Activated CD8-positive, alpha-beta memory T cell treated with anti-CD3 and anti-CD28 coated beads for 36 hours (primary cell): ENCODE results near the gene B4GALNT3. TPM values are rescaled to one million over a fixed set of nuclear protein-coding genes. Genes with fewer than 3 reads are reported as not detected.
"Not testable (repeated sequence)": the region's sequence is repeated elsewhere in the genome, so short reads cannot be mapped to it uniquely, and the experiment has no call there.

Source experiments
- CTCF ChIA-PET: fragments of 350-600 bp; sonication (Branson Sonifier 250); formaldehyde crosslinking; loops from one replicate; lab custom pipeline; 2021; ENCODE audit warnings: antibody characterized with exemption; lab: Charles Lee
- POLR2A ChIA-PET: fragments of 350-600 bp; sonication (Branson Sonifier 250); formaldehyde crosslinking; loops from one replicate; lab custom pipeline; 2021; ENCODE audit warnings: antibody characterized with exemption; lab: Charles Lee
- total RNA-seq, 2 experiments: library from RNA; stranded (reverse); gene quantifications; one replicate each; pipeline ENCODE4 v1.2.3, GENCODE V29; 2021

The B4GALNT3 gene
- total RNA-seq, result 1 to 10 TPM; 2.2 to 2.7 TPM

- ChIA-PET CTCF (interaction anchor here (0.6 to 2.7 kb wide), 2 partner anchors 13 to 88 kb away, joined by 3 to 8 read pairs; no protein-coding TSS in a partner anchor), POLR2A (no interaction called here)
These were observed at the start of gene B4GALNT3 for GRCh38 chr12:459430-460258. B4GALNT3 (plus strand) TSS chr12:459939; CDS start chr12:460377, 438 bp downstream.

- ChIA-PET POLR2A (no interaction called here), CTCF (no interaction called here)
These were observed 44.9 kb upstream of the B4GALNT3 start for GRCh38 chr12:414859-415258.

DNA sequence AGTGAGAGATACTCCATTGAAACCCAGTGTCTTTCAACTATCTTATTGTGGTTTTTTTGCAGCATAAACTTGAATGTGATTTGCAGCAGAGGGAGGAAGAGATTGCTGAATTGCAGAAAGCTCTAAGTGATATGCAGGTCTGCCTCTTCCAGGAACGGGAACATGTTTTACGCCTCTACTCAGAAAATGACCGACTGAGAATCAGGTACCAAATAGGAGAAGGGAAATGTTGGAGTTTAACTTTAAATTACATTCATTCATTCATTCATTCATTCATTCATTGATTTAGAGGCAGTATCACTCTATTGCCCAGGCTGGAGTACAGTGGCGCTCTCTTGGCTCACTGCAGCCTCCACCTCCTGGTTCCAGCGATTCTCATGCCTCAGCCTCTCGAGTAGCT lies 41.3 kb upstream of the B4GALNT3 start:
- ChIA-PET POLR2A (no interaction called here), CTCF (no interaction called here)

DNA sequence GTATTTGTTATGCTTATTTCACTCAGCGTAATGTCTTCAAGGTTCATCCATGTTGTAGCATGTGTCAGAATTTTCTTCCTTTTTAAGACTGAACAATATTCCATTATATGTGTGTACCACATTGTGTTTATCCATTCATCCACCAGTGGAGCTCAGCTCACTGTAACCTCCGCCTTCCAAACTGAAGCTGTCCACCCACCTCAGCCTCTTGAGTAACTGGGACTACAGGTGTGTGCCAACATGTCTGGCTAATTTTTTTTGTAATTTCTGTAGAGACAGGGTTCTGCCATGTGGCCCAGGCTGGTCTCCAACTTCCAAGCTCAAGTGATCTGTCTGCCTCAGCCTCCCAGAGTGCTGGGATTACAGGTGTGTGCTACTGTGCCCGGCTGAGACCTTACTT lies 37.2 kb upstream of the B4GALNT3 start:
- ChIA-PET CTCF (interaction anchor here (0.7 kb wide), 1 partner anchor 58 kb away, joined by 4 read pairs; no protein-coding TSS in a partner anchor), POLR2A (no interaction called here)

DNA sequence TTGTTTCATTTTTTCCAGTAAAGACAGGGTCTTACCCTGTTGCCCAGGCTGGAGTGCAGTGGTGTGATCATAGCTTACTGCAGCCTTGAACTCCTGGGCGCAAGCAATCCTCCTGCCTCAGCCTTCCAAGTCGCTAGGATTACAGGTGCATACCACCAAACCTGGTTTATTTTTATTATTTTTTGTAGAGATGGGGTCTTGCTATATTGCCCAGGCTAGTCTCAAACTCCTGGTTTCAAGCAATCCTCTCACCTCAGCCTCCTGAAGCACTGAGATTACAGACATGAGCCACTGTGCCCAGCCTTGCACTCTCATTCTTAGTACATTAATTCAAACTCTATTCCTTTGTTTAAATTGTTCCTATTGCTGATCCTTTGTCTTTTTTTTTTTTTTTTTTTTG lies 24.0 kb upstream of the B4GALNT3 start:
- POLR2A ChIA-PET, result not testable (repeated sequence)
- CTCF ChIA-PET, result interaction anchor here (0.6 kb wide), 1 partner anchor 404 kb away, joined by 6 read pairs; no protein-coding TSS in a partner anchor

GRCh38 chr12:442235-442884 lies 17.4 kb upstream of the B4GALNT3 start:
- ChIA-PET CTCF (interaction anchor here (0.8 to 2.9 kb wide), 5 partner anchors 9 to 106 kb away, joined by 3 to 23 read pairs (median 4); no protein-coding TSS in a partner anchor), POLR2A (no interaction called here)

GRCh38 chr12:447141-447540 lies 12.6 kb upstream of the B4GALNT3 start:
- ChIA-PET CTCF (interaction anchor here (0.6 to 1.4 kb wide), 2 partner anchors 13 to 100 kb away, joined by 3 to 4 read pairs; partner anchors contain the start of gene B4GALNT3), POLR2A (no interaction called here)

GRCh38 chr12:449203-449602 lies 10.5 kb upstream of the B4GALNT3 start:
- POLR2A ChIA-PET, result no interaction called here
- CTCF ChIA-PET, result interaction anchor here (0.9 to 1.8 kb wide), 4 partner anchors 9 to 98 kb away, joined by 3 to 5 read pairs (median 4); no protein-coding TSS in a partner anchor

GRCh38 chr12:450438-450837 lies 9.3 kb upstream of the B4GALNT3 start:
- CTCF ChIA-PET, result interaction anchor here (0.5 to 1.8 kb wide), 7 partner anchors 11 to 97 kb away, joined by 3 to 8 read pairs (median 4); no protein-coding TSS in a partner anchor
- POLR2A ChIA-PET, result interaction anchor here (0.6 kb wide), 1 partner anchor 133 kb away, joined by 3 read pairs; no protein-coding TSS in a partner anchor

DNA sequence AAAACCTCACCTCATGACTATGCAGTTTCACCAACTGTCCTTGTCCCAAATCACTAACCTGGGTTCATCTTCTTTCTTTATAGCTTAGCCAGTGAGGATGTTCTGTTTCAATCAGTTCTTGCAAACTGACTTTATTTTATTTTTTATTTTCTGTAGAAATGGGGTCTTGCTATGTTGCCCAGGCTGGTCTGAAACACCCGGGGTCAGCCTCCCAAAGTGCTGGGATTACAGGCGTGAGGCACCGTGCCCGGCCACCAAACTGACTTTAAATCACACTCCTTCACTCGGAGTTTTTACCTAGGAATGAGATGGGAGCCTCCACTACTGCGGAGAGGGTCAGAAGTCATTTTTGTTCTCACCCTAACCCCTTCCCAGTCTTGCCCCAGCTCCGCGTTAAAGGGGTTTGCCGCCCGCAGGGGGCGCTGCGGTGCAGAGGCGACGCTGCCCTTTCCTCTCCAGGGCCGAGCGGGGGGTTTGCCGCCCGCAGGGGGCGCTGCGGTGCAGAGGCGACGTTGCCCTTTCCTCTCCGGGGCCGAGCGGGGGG lies 7.0 kb upstream of the B4GALNT3 start:
- ChIA-PET CTCF (interaction anchor here (0.5 to 7.1 kb wide), 36 partner anchors 9 to 625 kb away, joined by 3 to 76 read pairs (median 5); partner anchors contain the start of genes CCDC77, RAD52 and WNK1), POLR2A (no interaction called here)

GRCh38 chr12:454833-455232 lies 4.9 kb upstream of the B4GALNT3 start:
- ChIA-PET POLR2A (no interaction called here), CTCF (interaction anchor here (0.8 to 7.1 kb wide), 6 partner anchors 9 to 391 kb away, joined by 3 to 74 read pairs (median 6); no protein-coding TSS in a partner anchor)

GRCh38 chr12:455821-456220 lies 3.9 kb upstream of the B4GALNT3 start:
- ChIA-PET POLR2A (no interaction called here), CTCF (interaction anchor here (0.7 to 7.1 kb wide), 5 partner anchors 8 to 311 kb away, joined by 3 to 74 read pairs (median 5); no protein-coding TSS in a partner anchor)

- POLR2A ChIA-PET, result interaction anchor here (0.5 kb wide), 1 partner anchor 30 kb away, joined by 3 read pairs; no protein-coding TSS in a partner anchor
- CTCF ChIA-PET, result interaction anchor here (1.2 to 7.1 kb wide), 2 partner anchors 81 to 90 kb away, joined by 4 to 74 read pairs; no protein-coding TSS in a partner anchor
These were observed 2.1 kb upstream of the B4GALNT3 start for GRCh38 chr12:457676-458075.

DNA sequence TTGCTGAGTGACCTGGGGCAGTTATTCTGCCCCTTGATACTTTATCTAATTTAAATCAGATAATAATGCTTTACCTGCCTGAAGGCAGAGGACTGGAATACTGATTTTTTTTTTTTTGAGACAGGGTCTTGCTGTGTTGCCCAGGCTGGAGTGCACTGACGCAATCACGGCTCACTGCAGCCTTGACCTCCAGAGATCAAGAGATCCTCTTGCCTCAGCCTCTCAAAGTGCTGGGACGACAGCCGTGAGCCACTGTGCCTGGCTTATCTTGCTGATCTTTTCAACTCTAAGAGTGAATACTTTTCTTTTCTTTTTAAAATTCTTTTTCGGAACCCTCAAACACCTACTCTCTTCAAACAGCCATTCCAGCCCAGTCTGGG lies 699 bp upstream of the B4GALNT3 start:
- CTCF ChIA-PET, result interaction anchor here (7.1 kb wide), 1 partner anchor 89 kb away, joined by 74 read pairs; no protein-coding TSS in a partner anchor
- POLR2A ChIA-PET, result no interaction called here

- ChIA-PET POLR2A (no interaction called here), CTCF (interaction anchor here (0.6 to 2.7 kb wide), 4 partner anchors 8 to 489 kb away, joined by 3 to 12 read pairs (median 6); partner anchors contain the start of gene RAD52)
These were observed 807 bp downstream of the B4GALNT3 start for GRCh38 chr12:460261-461230.

GRCh38 chr12:461425-461824 lies 1.7 kb downstream of the B4GALNT3 start:
- ChIA-PET CTCF (interaction anchor here (2.7 to 3.9 kb wide), 3 partner anchors 8 to 86 kb away, joined by 8 to 26 read pairs (median 12); no protein-coding TSS in a partner anchor), POLR2A (no interaction called here)

GRCh38 chr12:462936-463705 lies 3.4 kb downstream of the B4GALNT3 start:
- CTCF ChIA-PET, result interaction anchor here (1.0 to 3.9 kb wide), 5 partner anchors 8 to 84 kb away, joined by 5 to 26 read pairs (median 8); no protein-coding TSS in a partner anchor
- POLR2A ChIA-PET, result no interaction called here
